Aorta (tissue), 5 donors: ENCODE measurements around the gene SYTL3. TPM values are rescaled to one million over a fixed set of nuclear protein-coding genes. Genes with fewer than 3 reads are reported as not detected.

Source experiments
- ATAC-seq: fragments of 200-7000 bp; cut with Tn5 transposase; one replicate; pipeline ENCODE4 v1.9.1; 2022; ENCODE audit warnings: moderate library complexity; ENCODE audit not compliant: low FRiP score
- DNase-seq, 2 donors: peaks; one replicate each; pipeline ENCODE4 v3.0.0-alpha.2; 2020
- H3K27ac ChIP-seq, 2 donors: one replicate each; pipeline ENCODE4 v1.5.1; 2013; ENCODE audit warnings: low read length in 2 of 2, mild to moderate bottlenecking in 2 of 2, moderate library complexity in 2 of 2, control low read depth in 1 of 2, inconsistent platforms in 1 of 2, low read depth in 1 of 2
- H3K27me3 ChIP-seq, 2 donors: one replicate each; pipeline ENCODE4 v1.6.1; 2013; ENCODE audit warnings: control low read depth in 1 of 2, low read length in 1 of 2, mild to moderate bottlenecking in 1 of 2, moderate library complexity in 1 of 2; ENCODE audit not compliant: insufficient read depth in 2 of 2, control insufficient read depth in 1 of 2
- H3K36me3 ChIP-seq, 2 donors: one replicate each; pipeline ENCODE4 v1.6.1; 2013; ENCODE audit warnings: control low read depth in 1 of 2, low read length in 1 of 2, mild to moderate bottlenecking in 1 of 2; ENCODE audit not compliant: insufficient read depth in 2 of 2, control insufficient read depth in 1 of 2
- H3K4me1 ChIP-seq, 2 donors: one replicate each; pipeline ENCODE4 v1.6.1; 2013; ENCODE audit warnings: low read length in 2 of 2, control low read depth in 1 of 2, mild to moderate bottlenecking in 1 of 2, moderate library complexity in 1 of 2; ENCODE audit not compliant: insufficient read depth in 2 of 2, control insufficient read depth in 1 of 2
- H3K4me3 ChIP-seq, 2 donors: one replicate each; pipeline ENCODE4 v1.5.1; 2013; ENCODE audit warnings: low read length in 2 of 2, control low read depth in 1 of 2, mild to moderate bottlenecking in 1 of 2
- H3K9me3 ChIP-seq: one replicate; pipeline ENCODE4 v1.6.1; 2013; ENCODE audit warnings: mild to moderate bottlenecking, low read length; ENCODE audit not compliant: control insufficient read depth
- WGBS, 2 donors: extraction: QIAGEN DNeasy Blood & Tissue Kit; methylation state at CpG; one replicate each; pipeline ENCODE4 v1.1.7; 2013; 5-methylcytosine and 5-hydroxymethylcytosine counted together
- intact Hi-C, 2 donors: fragments of 100-400 bp; cut with DNase I; formaldehyde crosslinking; loops; one replicate each; pipeline versions ENCODE4 v1.14.2 to v1.15.0; 2022
- polyA plus RNA-seq, 2 donors: library from polyadenylated mRNA; stranded (reverse); fragments of 200-250 nt; gene quantifications; one replicate each; pipeline ENCODE4 v1.2.3, GENCODE V29; 2013
- total RNA-seq, 2 donors: library from RNA; stranded (reverse); fragmentation: NEBNext Ultra II Directional; extraction: Animal tissue kit (Norgen Biotek cat#: 25700); gene quantifications; one replicate each; pipeline ENCODE4 v1.2.1, GENCODE V29; 2021
- donor health status: healthy with polysubstance abuse.
- donor health status: Bipolar disorder and iron deficiency.
- donor health status: DM: no; HTN: no; CAD: no.
- donor health status: DM: no; HTN: no; CAD: no.
- donor health status: DM: yes; HTN: yes; CAD: no.

SYTL3 gene
- total and polyA plus RNA-seq, 4 donors, result 0.64 to 4.7 (median 2.4) TPM

DNA sequence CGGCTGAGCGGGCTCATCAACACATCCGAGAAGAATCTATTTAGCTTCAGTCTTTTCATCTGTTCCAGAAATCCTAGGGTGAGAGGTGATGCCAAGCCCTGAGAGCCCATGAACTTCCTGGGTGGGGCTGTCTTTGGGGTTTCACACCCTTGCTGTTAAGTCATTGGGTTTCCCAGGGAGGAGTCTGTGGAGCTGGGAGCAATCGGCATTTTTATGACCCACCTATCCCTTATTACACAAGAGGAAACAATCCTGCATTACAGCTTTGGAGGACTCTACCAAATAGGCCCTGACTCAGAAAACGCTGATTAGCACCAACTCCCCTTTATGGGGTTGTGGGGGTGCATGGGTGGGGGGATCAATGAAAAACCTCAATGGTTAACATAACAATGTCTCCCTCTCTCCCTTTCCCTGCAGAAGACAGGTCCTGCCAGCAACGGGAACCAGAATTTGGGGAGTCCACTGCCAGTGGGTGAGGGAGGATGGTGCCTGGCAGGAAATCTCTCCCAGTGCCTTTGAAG is 123.1 kb downstream of the SYTL3 start:
- DNase-seq (no peak), ATAC-seq (no peak)
- no peaks in the 10 kb centered on the region for H3K27me3 ChIP-seq
- H3K9me3 ChIP-seq, result no peaks in the 10 kb centered on the region
- H3K4me1 ChIP-seq, result no peaks in the 10 kb centered on the region
- peaks cover 0 to 7% of the 10 kb centered on the region in 2 donors for H3K36me3 ChIP-seq
- 77 to 79% methylated on average over 6 of the region's 6 CpGs for WGBS, 2 donors
- no peak overlapping the region for H3K4me3 ChIP-seq
- intact Hi-C loops, result no loop called here
- H3K27ac ChIP-seq, result no peak overlapping the region

DNA sequence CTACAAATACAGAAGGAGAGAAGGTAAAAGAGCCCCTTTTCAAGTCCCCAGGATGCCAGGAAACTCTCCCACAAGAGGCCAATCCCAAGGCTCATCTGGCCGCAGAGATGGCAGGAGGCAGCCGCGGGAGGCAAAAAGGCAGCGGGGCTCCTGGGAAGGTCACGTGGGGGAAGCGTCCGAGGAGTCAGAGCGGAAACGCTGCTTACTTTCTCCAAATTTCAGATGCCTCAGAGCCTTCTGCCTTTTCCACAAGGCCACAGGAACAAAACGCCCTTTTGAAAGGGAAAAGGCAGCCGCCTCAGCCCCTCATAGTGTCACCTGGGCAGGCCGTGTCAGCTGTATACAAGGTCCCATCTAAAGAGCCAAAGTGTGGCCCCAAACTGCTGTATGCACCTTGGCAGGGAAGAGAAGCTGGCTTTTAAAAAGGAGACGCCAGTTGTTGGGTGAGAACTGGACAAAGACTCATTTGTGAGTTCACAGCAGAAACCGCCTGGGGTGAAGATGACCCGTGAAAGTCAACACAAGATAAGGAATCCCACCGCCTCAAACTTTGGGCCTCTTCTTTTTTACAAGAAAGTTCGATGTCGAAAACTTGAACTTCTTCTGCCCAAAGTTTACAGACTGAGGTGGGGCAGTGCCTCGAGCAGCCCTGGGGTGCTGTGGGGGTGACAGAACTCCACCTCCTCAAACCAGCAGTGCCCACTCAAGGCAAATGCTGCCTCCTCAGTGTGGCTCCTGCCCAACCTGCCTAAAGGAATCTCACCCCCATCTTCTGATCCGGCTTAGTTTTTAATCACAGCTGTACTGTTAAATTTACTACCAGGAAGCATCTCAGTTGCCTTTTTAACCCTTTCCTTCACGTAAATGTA is 124.0 kb downstream of the SYTL3 start:
- no peak overlapping the region for H3K27ac ChIP-seq
- ATAC-seq (no peak), DNase-seq (no peak)
- H3K36me3 ChIP-seq, result peaks cover 0 to 7% of the 10 kb centered on the region in 2 donors
- no peak overlapping the region for H3K4me3 ChIP-seq
- H3K9me3 ChIP-seq, result no peaks in the 10 kb centered on the region
- no peaks in the 10 kb centered on the region for H3K4me1 ChIP-seq
- no peaks in the 10 kb centered on the region for H3K27me3 ChIP-seq
- intact Hi-C loops, result no loop called here
- WGBS, 2 donors, result 88 to 89% methylated on average over 21 of the region's 21 CpGs

- ATAC-seq, result no peak
- Histone ChIP-seq H3K27me3 (no peaks in the 10 kb centered on the region), H3K9me3 (no peaks in the 10 kb centered on the region), H3K36me3 (peaks cover 0 to 2% of the 10 kb centered on the region in 2 donors), H3K4me1 (no peaks in the 10 kb centered on the region), H3K27ac (no peak overlapping the region), H3K4me3 (no peak overlapping the region)
- intact Hi-C loops, result no loop called here
- DNase-seq, result no peak
- WGBS, 2 donors, result 87 to 94% methylated on average over 16 to 17 of the region's 17 CpGs
These were observed 125.0 kb downstream of the SYTL3 start for GRCh38 chr6:158774717-158775449.

GRCh38 chr6:158775832-158776231 is 126.0 kb downstream of the SYTL3 start:
- no peaks in the 10 kb centered on the region for H3K9me3 ChIP-seq
- no peaks in the 10 kb centered on the region for H3K27me3 ChIP-seq
- DNase-seq (no peak), ATAC-seq (no peak)
- no peaks in the 10 kb centered on the region for H3K4me1 ChIP-seq
- no peak overlapping the region for H3K4me3 ChIP-seq
- 96% methylated on average over 5 of the region's 5 CpGs for WGBS, 2 donors
- intact Hi-C loops, result no loop called here
- no peaks in the 10 kb centered on the region for H3K36me3 ChIP-seq
- no peak overlapping the region for H3K27ac ChIP-seq

GRCh38 chr6:158776737-158777136 is 126.9 kb downstream of the SYTL3 start:
- Histone ChIP-seq H3K4me3 (no peak overlapping the region), H3K4me1 (no peaks in the 10 kb centered on the region), H3K36me3 (no peaks in the 10 kb centered on the region), H3K9me3 (no peaks in the 10 kb centered on the region), H3K27ac (no peak overlapping the region), H3K27me3 (no peaks in the 10 kb centered on the region)
- WGBS, 2 donors, result 71 to 85% methylated on average over 2 of the region's 2 CpGs
- DNase-seq (no peak), ATAC-seq (no peak)
- intact Hi-C loops, result no loop called here

DNA sequence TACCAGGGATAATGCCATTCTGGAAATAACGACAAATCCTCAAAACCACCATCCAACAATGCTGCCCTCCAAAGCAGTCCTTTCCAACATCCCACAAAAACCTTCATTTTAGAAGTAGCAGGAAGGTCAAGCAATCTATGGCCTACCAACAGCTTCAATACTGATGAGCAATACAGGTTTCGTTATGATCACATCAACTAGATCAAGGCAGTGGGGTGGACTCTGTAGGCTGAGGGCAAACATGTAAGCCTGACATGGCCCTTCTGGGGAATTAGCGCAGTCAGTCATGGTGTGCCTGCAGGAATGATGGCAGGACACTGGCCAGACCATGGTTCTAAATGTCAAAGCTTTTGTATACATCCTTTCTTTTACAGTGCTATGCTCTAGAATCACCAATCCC is 127.7 kb downstream of the SYTL3 start:
- Histone ChIP-seq H3K9me3 (no peaks in the 10 kb centered on the region), H3K27ac (no peak overlapping the region), H3K27me3 (no peaks in the 10 kb centered on the region), H3K4me3 (no peak overlapping the region), H3K36me3 (peaks cover 0 to 3% of the 10 kb centered on the region in 2 donors), H3K4me1 (no peaks in the 10 kb centered on the region)
- DNase-seq (no peak), ATAC-seq (no peak)
- intact Hi-C loops, result no loop called here
- WGBS, 2 donors, result 99 to 100% methylated on average over 3 of the region's 3 CpGs

GRCh38 chr6:158778005-158778527 is 128.2 kb downstream of the SYTL3 start:
- intact Hi-C loops, result no loop called here
- 63 to 98% methylated on average over 6 of the region's 6 CpGs for WGBS, 2 donors
- Histone ChIP-seq H3K27me3 (no peaks in the 10 kb centered on the region), H3K9me3 (no peaks in the 10 kb centered on the region), H3K4me1 (no peaks in the 10 kb centered on the region), H3K27ac (no peak overlapping the region), H3K36me3 (peaks cover 0 to 6% of the 10 kb centered on the region in 2 donors), H3K4me3 (no peak overlapping the region)
- DNase-seq (no peak), ATAC-seq (no peak)

- DNase-seq (no peak), ATAC-seq (no peak)
- Histone ChIP-seq H3K4me3 (no peak overlapping the region), H3K9me3 (no peaks in the 10 kb centered on the region), H3K27me3 (no peaks in the 10 kb centered on the region), H3K36me3 (peaks cover 3 to 9% of the 10 kb centered on the region in 2 donors), H3K27ac (no peak overlapping the region), H3K4me1 (no peaks in the 10 kb centered on the region)
- WGBS, 2 donors, result 94 to 96% methylated on average over 7 of the region's 7 CpGs
- intact Hi-C loops, result no loop called here
These were observed 130.5 kb downstream of the SYTL3 start for GRCh38 chr6:158780246-158780884.
